Endothelial cell of umbilical vein (primary cell): ENCODE data around the gene PRRT1B. TPM values are rescaled to one million over a fixed set of nuclear protein-coding genes. Genes with fewer than 3 reads are reported as not detected.

Source experiments
- BruUV-seq: library from RNA; stranded (reverse); fragments of 400-500 nt; replicated peaks from 2 replicates; lab custom pipeline; 2021; lab: Mats Ljungman, UMichigan
- CTCF ChIA-PET: fragments of 300-600, 350-600 bp; sonication (Branson Sonifier 250); formaldehyde crosslinking; loops from one replicate; lab custom pipeline; 2021; ENCODE audit warnings: antibody characterized with exemption, inconsistent platforms; lab: Charles Lee
- POLR2A ChIA-PET: fragments of 300-600, 350-600 bp; sonication (Branson Sonifier 250); formaldehyde crosslinking; loops from one replicate; lab custom pipeline; 2021; ENCODE audit warnings: antibody characterized with exemption, inconsistent platforms; lab: Charles Lee
- DNase-seq: peaks from one replicate; pipeline ENCODE4 v3.0.0-alpha.2; 2011; ENCODE audit warnings: low read depth, low spot score
- FAIRE-seq: peaks from 2 replicates; lab custom pipeline; 2011; peaks lifted over from hg19 to GRCh38; lab: Jason Lieb, UNC
- H2AFZ ChIP-seq: 2 replicates; pipeline ENCODE4 v1.6.0; 2012; ENCODE audit warnings: low read depth, low read length, control low read depth, inconsistent platforms
- H3K27ac ChIP-seq: 2 replicates; pipeline ENCODE4 v1.5.1; 2011; ENCODE audit warnings: low read depth, mild to moderate bottlenecking, control low read depth, low read length, moderate library complexity; ENCODE audit not compliant: insufficient read depth
- H3K27me3 ChIP-seq, 2 experiments: 2 replicates each; pipeline versions ENCODE4 v1.6.0 to v1.6.1; 2011; ENCODE audit warnings: low read length in 2 of 2, mixed read lengths in 1 of 2; ENCODE audit not compliant: control insufficient read depth in 2 of 2, insufficient read depth in 2 of 2
- H3K36me3 ChIP-seq, 2 experiments: 2 replicates in 1 of 2; 3 replicates in 1 of 2; pipeline ENCODE4 v1.5.1; 2011; ENCODE audit warnings: low read length in 2 of 2, mild to moderate bottlenecking in 1 of 2, moderate library complexity in 1 of 2; ENCODE audit not compliant: control insufficient read depth in 2 of 2, insufficient read depth in 2 of 2; ENCODE audit errors: extremely low read depth in 1 of 2
- H3K4me1 ChIP-seq: 3 replicates; pipeline ENCODE4 v1.5.1; 2011; ENCODE audit warnings: mild to moderate bottlenecking, low read length; ENCODE audit not compliant: control insufficient read depth, insufficient read depth; ENCODE audit errors: extremely low read depth
- H3K4me2 ChIP-seq: 2 replicates; pipeline ENCODE4 v1.6.1; 2011; ENCODE audit warnings: low read length, control low read depth, mixed read lengths; ENCODE audit not compliant: insufficient read depth
- H3K4me3 ChIP-seq, 3 experiments: fragments of 200-600 bp in 1 of 3; sonication (generic), shearing (Covaris generic) in 1 of 3; replicated peaks in 1 of 3; 2 replicates each; pipeline ENCODE4 v1.5.1; 2011 to 2016; ENCODE audit warnings: control low read depth in 3 of 3, low read length in 3 of 3, mild to moderate bottlenecking in 2 of 3, inconsistent platforms in 1 of 3, low read depth in 1 of 3, moderate library complexity in 1 of 3; ENCODE audit not compliant: insufficient read depth in 1 of 3
- H3K79me2 ChIP-seq: 2 replicates; pipeline ENCODE4 v1.6.0; 2012; ENCODE audit warnings: low read length, inconsistent platforms; ENCODE audit not compliant: control insufficient read depth, insufficient read depth
- H3K9ac ChIP-seq: replicated peaks from 2 replicates; pipeline ENCODE3; 2011; ENCODE audit warnings: low read length, control low read depth; ENCODE audit not compliant: insufficient read depth; ENCODE audit errors: extremely low read depth
- H3K9me1 ChIP-seq: replicated peaks from 3 replicates; pipeline ENCODE4 v1.6.0; 2011; ENCODE audit warnings: mild to moderate bottlenecking, low read length; ENCODE audit not compliant: control insufficient read depth, insufficient read depth; ENCODE audit errors: extremely low read depth
- H3K9me3 ChIP-seq: replicated peaks from 2 replicates; pipeline ENCODE4 v1.5.1; 2012; ENCODE audit warnings: low read length, inconsistent platforms; ENCODE audit not compliant: control insufficient read depth, insufficient read depth
- H4K20me1 ChIP-seq: replicated peaks from 2 replicates; pipeline ENCODE3; 2011; ENCODE audit warnings: mild to moderate bottlenecking, low read length; ENCODE audit not compliant: control insufficient read depth, insufficient read depth; ENCODE audit errors: extremely low read depth
- CTCF ChIP-seq, 2 donors: IDR thresholded peaks; 1 replicate in 1 of 2; 2 replicates in 1 of 2; pipeline ENCODE4 v1.5.1; 2011; ENCODE audit warnings: low read length in 2 of 2, mild to moderate bottlenecking in 2 of 2, moderate library complexity in 2 of 2, control low read depth in 1 of 2, inconsistent platforms in 1 of 2, low read depth in 1 of 2; ENCODE audit not compliant: insufficient read depth in 1 of 2; ENCODE audit errors: extremely low read depth in 1 of 2
- EZH2 ChIP-seq: IDR thresholded peaks from 2 replicates; pipeline ENCODE4 v1.6.1; 2012; ENCODE audit warnings: borderline replicate concordance, low read depth, mild to moderate bottlenecking, moderate library complexity, low read length, inconsistent platforms; ENCODE audit not compliant: severe bottlenecking
- FOS ChIP-seq: IDR thresholded peaks from 2 replicates; pipeline ENCODE4 v1.6.1; 2011; ENCODE audit warnings: mild to moderate bottlenecking, low read length, moderate library complexity, borderline replicate concordance; ENCODE audit not compliant: insufficient read depth
- GATA2 ChIP-seq: IDR thresholded peaks from 2 replicates; pipeline ENCODE4 v1.7.0; 2011; ENCODE audit warnings: low read depth, mild to moderate bottlenecking, moderate library complexity, mixed read lengths, low read length; ENCODE audit not compliant: insufficient read length, insufficient read depth
- JUN ChIP-seq: IDR thresholded peaks from 2 replicates; pipeline ENCODE4 v1.6.1; 2011; ENCODE audit warnings: borderline replicate concordance, low read depth; ENCODE audit not compliant: insufficient read length, insufficient read depth
- MAX ChIP-seq: IDR thresholded peaks from 2 replicates; pipeline ENCODE4 v1.6.1; 2011; ENCODE audit not compliant: insufficient read depth, insufficient read length
- MYC ChIP-seq: IDR thresholded peaks from one replicate; pipeline ENCODE4 v1.6.1; 2011; ENCODE audit warnings: mild to moderate bottlenecking, low read depth, low read length
- POLR2A ChIP-seq: IDR thresholded peaks from 2 replicates; pipeline ENCODE4 v1.6.1; 2012; ENCODE audit warnings: low read depth, mild to moderate bottlenecking, control low read depth, low read length
- POLR2AphosphoS5 ChIP-seq: IDR thresholded peaks from 2 replicates; pipeline ENCODE4 v1.6.1; 2012; ENCODE audit warnings: low read depth, mild to moderate bottlenecking, control low read depth, low read length, moderate library complexity; ENCODE audit not compliant: insufficient read depth
- dilution Hi-C: fragments of 300-500 bp; cut with MboI; formaldehyde crosslinking; loops from one replicate; pipeline ENCODE4 v1.15.0; 2019; ENCODE audit warnings: low sequenced_read_pairs; ENCODE audit not compliant: extremely low pct_ligation_motif_present
- intact Hi-C: fragments of 100-400 bp; cut with micrococcal nuclease; formaldehyde crosslinking; loops from one replicate; pipeline ENCODE4 v1.10.0; 2022
- polyA plus RNA-seq, 4 experiments: library from polyadenylated mRNA; depleted of rRNA in 3 of 4; stranded (reverse) in 3 of 4; unstranded in 1 of 4; fragments of >200 nt; gene quantifications; 2 replicates each; pipeline versions ENCODE4 v1.2.1 to v1.2.3, GENCODE V29; 2011 to 2012; ENCODE audit warnings: missing spikeins in 1 of 4
- total RNA-seq: library from RNA; stranded (reverse); gene quantifications from 2 replicates; pipeline ENCODE4 v1.2.3, GENCODE V29; 2021

The PRRT1B gene
- total and polyA plus RNA-seq, 2 donors (not counting 3 experiments of a cell fraction or from before 2014, with no cell fraction given) = not detected

- no peaks in the 10 kb centered on the region for H3K79me2 ChIP-seq
- TF ChIP-seq POLR2AphosphoS5 (no peak), JUN (no peak), POLR2A (no peak), MYC (no peak), GATA2 (no peak), FOS (no peak), MAX (no peak), CTCF (IDR thresholded peaks at IDR 0.05; ENCODE audit: extremely low read depth in 1 of 2, insufficient read depth in 1 of 2, low read depth in 1 of 2, low read length in 2 of 2) (no peak), EZH2 (no peak)
- H4K20me1 ChIP-seq = no peaks in the 10 kb centered on the region
- FAIRE-seq = no peak
- intact Hi-C loops = no loop called here
- no peak for DNase-seq
- no peaks in the 10 kb centered on the region for H3K9me3 ChIP-seq
- no peaks in the 10 kb centered on the region for H3K9me1 ChIP-seq
- no peak overlapping the region for H3K9ac ChIP-seq
- H3K4me2 ChIP-seq = no peak overlapping the region
- no TSS peak for BruUV-seq
- ChIA-PET CTCF (no interaction called here), POLR2A (interaction anchor here (0.6 kb wide), 1 partner anchor 136 kb away, joined by 9 read pairs; no protein-coding TSS in a partner anchor)
- H3K4me1 ChIP-seq = no peaks in the 10 kb centered on the region
- no peak overlapping the region for H2AFZ ChIP-seq
- dilution Hi-C loops = no loop called here
- H3K27me3 ChIP-seq = no peaks in the 10 kb centered on the region
- H3K27ac ChIP-seq = no peak overlapping the region
- peaks cover 14 to 56% of the 10 kb centered on the region in 2 experiments for H3K36me3 ChIP-seq
- no peak overlapping the region for H3K4me3 ChIP-seq
These were observed 21.6 kb upstream of the PRRT1B start for GRCh38 chr9:131523451-131524435.
